ENCODE measurements around the gene KCNJ5.

Gene KCNJ5

DNA sequence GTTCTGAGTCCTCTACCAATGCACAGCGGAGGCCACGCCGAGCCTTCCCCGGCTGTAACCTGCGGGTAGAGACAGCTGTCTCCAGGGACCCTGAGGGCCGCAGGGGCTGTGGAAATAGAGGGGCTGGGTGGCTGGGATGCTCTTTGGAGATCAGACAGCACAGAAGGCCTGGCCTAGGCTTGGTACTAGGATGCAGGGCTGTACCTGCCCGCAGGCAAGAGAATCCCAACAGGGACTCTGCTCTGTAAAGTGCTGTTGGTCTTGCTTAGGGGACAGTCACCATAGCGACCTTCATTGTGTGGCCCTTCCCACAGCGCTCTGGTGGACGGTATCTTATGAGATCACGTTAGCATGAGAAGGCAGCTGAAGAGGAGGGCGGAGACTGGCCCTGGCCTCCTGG is 11.3 kb upstream of the KCNJ5 start:
- DNase-seq (ENCODE audit: low spot score) = no peak
- TF ChIP-seq CTCF (conservative IDR thresholded peaks at IDR 0.05; ENCODE audit: low read depth) = no peak
- no peak overlapping the region for H3K27ac ChIP-seq
- POLR2A ChIA-PET (ENCODE audit: low non-redundant PET) = no interaction called here
- CTCF ChIA-PET = no interaction called here

DNA sequence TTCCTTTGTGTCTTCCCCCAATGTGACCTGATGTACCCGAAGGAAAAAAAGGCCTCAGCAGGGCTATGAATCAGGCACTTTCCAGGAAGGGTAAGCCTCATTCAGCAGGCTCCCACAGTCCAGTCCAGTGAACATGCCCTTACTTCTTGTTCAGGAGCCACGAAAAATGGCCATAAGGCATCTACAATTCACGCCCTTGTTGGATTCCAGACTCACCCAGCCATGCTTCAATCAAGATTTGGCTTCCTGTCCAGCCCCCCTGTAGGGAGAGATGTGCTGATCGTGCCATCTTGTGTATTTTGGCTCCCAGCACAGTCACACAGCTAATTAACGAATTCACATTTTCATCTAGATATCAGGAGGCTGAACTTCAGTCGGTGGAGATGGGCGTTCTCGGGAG is 9.9 kb upstream of the KCNJ5 start:
- POLR2A ChIA-PET (ENCODE audit: low non-redundant PET) = no interaction called here
- no peak overlapping the region for H3K27ac ChIP-seq
- no peak for DNase-seq (ENCODE audit: low spot score)
- TF ChIP-seq CTCF (conservative IDR thresholded peaks at IDR 0.05; ENCODE audit: low read depth) = no peak
- CTCF ChIA-PET = interaction anchor here (0.7 kb wide), 3 partner anchors 67 to 195 kb away, joined by 3 to 4 read pairs (median 3); no protein-coding TSS in a partner anchor

GRCh38 chr11:128882451-128882850 is 8.7 kb upstream of the KCNJ5 start:
- DNase-seq (ENCODE audit: low spot score) = no peak
- H3K27ac ChIP-seq = no peak overlapping the region
- no peak for TF ChIP-seq CTCF (conservative IDR thresholded peaks at IDR 0.05; ENCODE audit: low read depth)
- ChIA-PET POLR2A (ENCODE audit: low non-redundant PET) (no interaction called here), CTCF (interaction anchor here (0.7 kb wide), 1 partner anchor 74 kb away, joined by 3 read pairs; no protein-coding TSS in a partner anchor)

- no peak for DNase-seq (ENCODE audit: low spot score)
- ChIA-PET CTCF (interaction anchor here (0.6 to 6.1 kb wide), 11 partner anchors 9 to 1399 kb away, joined by 3 to 103 read pairs (median 5); no protein-coding TSS in a partner anchor), POLR2A (ENCODE audit: low non-redundant PET) (no interaction called here)
- no peak overlapping the region for H3K27ac ChIP-seq
- no peak for TF ChIP-seq CTCF (conservative IDR thresholded peaks at IDR 0.05; ENCODE audit: low read depth)
These were observed 7.1 kb upstream of the KCNJ5 start for GRCh38 chr11:128884054-128884453.

DNA sequence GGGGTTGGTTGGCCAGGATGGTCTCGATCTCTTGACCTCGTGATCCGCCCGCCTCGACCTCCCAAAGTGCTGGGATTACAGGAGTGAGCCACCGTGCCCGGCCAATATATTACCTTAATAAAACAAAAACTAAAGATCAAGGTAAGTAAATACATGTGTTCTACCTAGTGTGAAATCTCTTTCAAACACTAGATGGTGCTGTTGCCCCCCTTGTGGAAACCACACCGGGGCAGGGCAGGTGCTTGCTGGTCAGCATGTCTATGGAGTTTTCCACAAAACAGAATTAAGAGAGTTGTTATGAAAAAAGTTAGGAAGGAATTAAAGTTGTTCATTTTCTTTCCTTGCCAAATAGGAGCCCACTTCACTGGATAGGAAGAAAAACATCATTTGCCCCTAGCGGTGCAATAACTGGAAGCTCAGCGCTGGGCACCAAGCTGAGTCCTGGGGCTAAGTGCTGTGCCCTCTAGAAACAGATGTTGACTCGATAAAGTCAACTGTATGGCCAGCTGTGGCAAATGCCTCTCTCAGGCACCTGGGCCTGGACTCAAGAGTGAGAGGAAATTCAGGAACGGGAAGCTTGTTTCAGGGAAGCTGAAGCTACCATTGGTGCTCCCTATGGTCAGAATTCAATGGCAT is 6.3 kb upstream of the KCNJ5 start:
- CTCF ChIA-PET = interaction anchor here (0.6 to 6.1 kb wide), 19 partner anchors 9 to 1400 kb away, joined by 3 to 103 read pairs (median 5); no protein-coding TSS in a partner anchor
- POLR2A ChIA-PET (ENCODE audit: low non-redundant PET) = no interaction called here
- TF ChIP-seq CTCF (conservative IDR thresholded peaks at IDR 0.05; ENCODE audit: low read depth) = peak; percentile 84
- DNase-seq (ENCODE audit: low spot score) = peak; percentile 80
- no peak overlapping the region for H3K27ac ChIP-seq

DNA sequence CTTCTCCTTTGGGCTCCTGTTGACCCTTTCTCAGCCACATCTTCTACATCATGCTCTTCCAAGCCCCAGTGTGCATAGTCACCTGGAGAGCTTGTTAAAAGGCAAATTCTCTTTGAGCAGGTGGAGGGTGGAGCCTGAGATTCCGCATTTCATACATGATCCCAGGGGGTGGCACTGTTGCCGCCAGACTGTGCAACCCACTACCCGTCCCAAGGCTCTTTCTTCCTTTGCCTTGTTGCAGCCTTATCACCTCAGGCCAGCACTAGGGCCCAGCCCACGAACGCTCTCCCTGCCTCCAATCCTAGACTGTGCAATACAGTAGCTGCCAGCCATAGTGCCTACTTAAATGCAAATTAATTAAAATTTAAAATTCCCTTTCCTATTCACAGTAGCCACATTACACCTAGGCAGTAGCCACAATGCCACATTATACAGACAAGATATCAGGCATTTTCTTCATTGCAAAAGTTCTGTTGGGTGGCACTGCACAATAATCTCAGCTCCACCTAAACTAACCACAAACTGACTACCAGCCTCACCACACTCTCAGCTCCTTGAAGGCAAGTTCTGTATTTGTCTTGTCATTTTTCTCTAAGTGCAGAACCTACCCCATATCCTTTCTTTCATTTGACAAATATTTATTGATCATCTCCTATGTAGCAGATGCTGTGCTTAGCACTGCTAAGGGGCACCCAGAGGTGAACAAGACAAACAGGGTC is 4.6 kb upstream of the KCNJ5 start:
- POLR2A ChIA-PET (ENCODE audit: low non-redundant PET) = no interaction called here
- peak; percentile 18 for DNase-seq (ENCODE audit: low spot score)

More for the DNA sequence above, 4.6 kb upstream of the KCNJ5 start:
- CTCF ChIA-PET = interaction anchor here (0.6 to 6.1 kb wide), 10 partner anchors 19 to 1135 kb away, joined by 3 to 103 read pairs (median 4); no protein-coding TSS in a partner anchor
- H3K27ac ChIP-seq = no peak overlapping the region
- peak; percentile 20; the same call in 1 of the 2 replicates for TF ChIP-seq CTCF (conservative IDR thresholded peaks at IDR 0.05; ENCODE audit: low read depth)

Measured in RWPE1 (cell line).